ENCODE data around the gene NOL4.
A peak's percentile ranks its signal among the peaks of the same experiment; 100 is the strongest.
"Not testable (repeated sequence)": the region's sequence is repeated elsewhere in the genome, so short reads cannot be mapped to it uniquely, and the experiment has no call there.

NOL4 gene

GRCh38 chr18:34224423-34225217, at the start of gene NOL4:
NOL4 (minus strand) TSS chr18:34224913; CDS start chr18:34223253, 1,660 bp downstream.
- peak; percentile 93 to 95 for DNase-seq

- DNase-seq = not testable (repeated sequence)
Observed at GRCh38 chr18:34266029-34266428, 41.3 kb upstream of the NOL4 start.

GRCh38 chr18:34261865-34262780, 37.4 kb upstream of the NOL4 start:
- no peak for DNase-seq

GRCh38 chr18:34258176-34258575, 33.5 kb upstream of the NOL4 start:
- DNase-seq = no peak

GRCh38 chr18:34251919-34252318, 27.2 kb upstream of the NOL4 start:
- no peak for DNase-seq

- no peak for DNase-seq
Observed at GRCh38 chr18:34248727-34249126, 24.0 kb upstream of the NOL4 start.

- DNase-seq = no peak
Observed at GRCh38 chr18:34242739-34243138, 18.0 kb upstream of the NOL4 start.

GRCh38 chr18:34233781-34234388, 9.2 kb upstream of the NOL4 start:
- DNase-seq = not testable (repeated sequence)

GRCh38 chr18:34225218-34225553, 473 bp upstream of the NOL4 start:
- no peak for DNase-seq

GRCh38 chr18:34223893-34224422, 755 bp downstream of the NOL4 start:
- no peak for DNase-seq

- peak; percentile 33 to 45 for DNase-seq
Observed at GRCh38 chr18:34223164-34223892, 1.4 kb downstream of the NOL4 start.

- peak; percentile 64 to 69 for DNase-seq
Observed at GRCh38 chr18:34222307-34223163, 2.2 kb downstream of the NOL4 start.

- peak; percentile 54 to 57 for DNase-seq
Observed at GRCh38 chr18:34221971-34222306, 2.8 kb downstream of the NOL4 start.

GRCh38 chr18:34220081-34220815, 4.5 kb downstream of the NOL4 start:
- no peak for DNase-seq

GRCh38 chr18:34219651-34220050, 5.1 kb downstream of the NOL4 start:
- DNase-seq = no peak

GRCh38 chr18:34212511-34212910, 12.2 kb downstream of the NOL4 start:
- DNase-seq = no peak

- DNase-seq = no peak
Observed at GRCh38 chr18:34207344-34207851, 17.3 kb downstream of the NOL4 start.

- DNase-seq = no peak
Observed at GRCh38 chr18:34203866-34204265, 20.8 kb downstream of the NOL4 start.

- no peak for DNase-seq
Observed at GRCh38 chr18:34196256-34196655, 28.5 kb downstream of the NOL4 start.

- no peak for DNase-seq
Observed at GRCh38 chr18:34194239-34194638, 30.5 kb downstream of the NOL4 start.

Measured in NCI-H1930 (cell line).